Cortex of kidney (tissue), 1 donor: Measurements from ENCODE around the gene LSM2.
"Not testable (repeated sequence)": the region's sequence is repeated elsewhere in the genome, so short reads cannot be mapped to it uniquely, and the experiment has no call there.

Source experiments
- DNase-seq: peaks from one replicate; lab custom pipeline; 2025; lab: John Stamatoyannopoulos, UW

The LSM2 gene

GRCh38 chr6:31797588-31797987, 9.2 kb downstream of the LSM2 start:
- DNase-seq = no peak

DNA sequence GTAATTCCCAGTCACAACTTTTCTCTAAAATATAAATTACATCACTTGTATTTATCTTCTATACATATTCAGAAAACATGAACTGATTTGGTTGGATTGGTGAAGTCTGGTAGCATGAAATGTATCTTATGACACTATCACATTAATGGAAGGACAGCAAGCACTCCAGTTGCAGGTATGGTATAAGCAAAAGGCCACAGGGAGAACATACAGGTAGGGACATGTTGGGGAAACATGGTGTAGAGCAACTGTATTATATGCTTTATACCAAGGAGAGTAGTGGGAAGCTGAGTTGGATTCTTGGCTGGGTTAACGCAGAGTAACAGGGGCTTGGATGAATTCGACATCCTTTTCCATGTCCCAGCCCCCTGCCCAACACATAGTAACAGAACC, 9.8 kb downstream of the LSM2 start:
- DNase-seq = no peak

GRCh38 chr6:31795616-31796298, 11.0 kb downstream of the LSM2 start, which contains the start of gene VARS1:
Gene VARS1 (minus strand): TSS chr6:31795752. CDS start chr6:31795217, 535 bp downstream.
- DNase-seq = no peak

GRCh38 chr6:31794866-31795615, 11.7 kb downstream of the LSM2 start:
- no peak for DNase-seq

- DNase-seq = no peak
Measured at GRCh38 chr6:31794294-31794865, 12.4 kb downstream of the LSM2 start.

GRCh38 chr6:31793927-31794245, 12.9 kb downstream of the LSM2 start:
- not testable (repeated sequence) for DNase-seq

GRCh38 chr6:31792761-31793171, 14.0 kb downstream of the LSM2 start:
- no peak for DNase-seq

DNA sequence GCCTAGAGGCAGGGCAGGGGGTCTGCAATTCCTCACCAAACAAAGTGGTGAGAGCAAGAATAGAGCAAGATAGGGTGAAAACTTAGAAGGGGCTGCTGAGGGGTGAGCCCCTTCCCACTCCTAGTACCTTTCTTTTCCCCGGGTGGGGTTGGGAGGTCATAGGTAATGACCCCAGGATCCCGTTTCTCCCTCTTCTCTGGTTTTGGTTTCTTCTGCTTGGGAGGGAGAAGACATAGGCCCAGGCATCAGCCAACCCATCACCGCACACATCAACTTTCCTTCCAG, 14.7 kb downstream of the LSM2 start:
- no peak for DNase-seq

DNA sequence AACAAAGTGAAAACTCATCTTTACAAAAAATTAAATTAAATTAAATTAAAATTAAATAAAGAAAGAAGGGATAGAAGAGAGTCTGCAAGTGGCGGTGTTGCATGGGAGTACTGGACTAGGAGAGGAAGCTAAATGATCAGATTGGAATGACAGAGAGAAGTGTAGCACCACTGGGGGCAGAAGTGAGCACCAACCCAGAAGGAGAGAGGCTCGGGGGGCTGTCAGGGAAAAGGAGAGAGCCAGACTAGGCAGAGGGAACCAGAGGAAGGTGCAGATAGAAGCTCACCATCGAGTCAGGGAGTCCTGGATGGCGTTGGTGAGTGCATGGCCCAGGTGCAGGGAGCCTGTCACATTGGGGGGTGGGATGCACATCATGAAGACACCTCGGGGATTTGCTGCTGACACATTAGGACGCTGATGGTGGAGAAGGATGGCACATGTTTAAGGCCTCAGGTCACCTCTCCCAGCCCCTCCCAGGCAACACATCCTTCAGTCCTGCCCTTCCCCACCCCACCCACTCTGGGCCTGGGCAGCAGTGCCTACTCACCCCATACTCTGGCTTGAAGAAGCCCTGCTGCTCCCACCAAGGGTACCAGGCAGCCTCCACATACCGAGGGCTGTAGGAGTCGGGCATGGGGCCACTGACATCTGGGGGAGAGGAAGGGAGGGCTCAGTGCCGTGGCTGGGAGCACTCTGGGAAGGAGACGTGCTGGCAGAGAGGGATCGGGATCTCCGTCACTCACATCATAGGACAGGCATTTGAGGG, 15.3 kb downstream of the LSM2 start:
- DNase-seq = no peak

GRCh38 chr6:31785475-31785874, 21.3 kb downstream of the LSM2 start:
- no peak for DNase-seq

- DNase-seq = no peak
Measured at GRCh38 chr6:31784098-31784925, 22.5 kb downstream of the LSM2 start.

GRCh38 chr6:31782126-31782855, 24.5 kb downstream of the LSM2 start:
- DNase-seq = no peak

- DNase-seq = no peak
Measured at GRCh38 chr6:31781244-31782125, 25.3 kb downstream of the LSM2 start.

DNA sequence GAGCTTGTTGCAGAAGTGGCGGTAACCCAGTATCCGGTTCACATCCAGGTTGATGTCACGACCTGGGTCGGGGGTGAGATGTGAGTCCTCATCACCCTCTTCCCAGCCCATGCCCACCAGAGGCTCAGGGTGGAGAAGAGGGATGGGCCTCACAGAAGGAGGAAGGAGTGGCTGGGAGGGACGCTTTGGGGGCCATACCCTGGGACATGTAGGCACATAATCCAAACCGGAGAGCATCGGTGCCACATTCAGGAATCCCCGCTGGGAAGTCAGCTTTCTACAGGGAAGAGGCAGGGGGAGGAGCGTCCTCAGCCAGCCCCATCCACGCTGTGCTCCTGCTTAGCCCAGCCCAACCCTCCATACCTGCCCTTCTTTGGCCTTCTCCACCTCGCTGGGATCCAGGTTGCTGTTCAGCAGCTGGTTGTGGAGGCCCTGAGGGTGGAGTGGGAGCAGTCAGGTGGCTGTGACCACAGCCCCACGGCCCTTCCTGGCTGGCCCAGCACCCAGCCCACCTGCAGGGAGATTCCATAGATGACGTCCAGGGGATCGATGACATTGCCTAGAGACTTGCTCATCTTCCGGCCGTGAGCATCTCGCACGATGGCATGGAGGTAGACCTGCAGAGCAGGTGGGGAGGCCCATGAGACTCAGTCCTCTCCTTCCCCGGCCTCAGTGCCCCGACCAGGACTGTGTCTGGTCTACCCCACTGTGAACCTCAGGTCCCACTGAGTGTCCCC, 26.1 kb downstream of the LSM2 start:
- DNase-seq = no peak

DNA sequence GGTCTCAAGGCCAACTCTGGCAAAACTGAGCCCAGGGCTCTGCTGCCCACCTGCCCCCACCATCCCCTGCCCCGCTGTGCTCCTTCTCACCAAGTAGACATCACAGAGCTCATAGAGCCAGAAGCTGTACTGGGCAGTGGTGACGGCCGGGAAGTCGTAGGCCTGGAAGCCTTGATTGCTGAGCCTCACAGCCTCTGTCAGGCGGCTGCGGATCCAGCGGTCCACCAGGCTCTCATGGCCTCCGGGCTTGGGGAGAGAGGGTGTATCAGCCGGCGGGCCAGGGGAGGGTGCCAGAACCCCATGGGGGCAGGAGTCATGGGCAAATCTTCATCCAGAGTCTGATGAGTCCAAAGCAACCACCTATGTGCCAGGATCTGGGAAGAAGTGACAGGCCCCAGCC, 26.9 kb downstream of the LSM2 start:
- no peak for DNase-seq

DNA sequence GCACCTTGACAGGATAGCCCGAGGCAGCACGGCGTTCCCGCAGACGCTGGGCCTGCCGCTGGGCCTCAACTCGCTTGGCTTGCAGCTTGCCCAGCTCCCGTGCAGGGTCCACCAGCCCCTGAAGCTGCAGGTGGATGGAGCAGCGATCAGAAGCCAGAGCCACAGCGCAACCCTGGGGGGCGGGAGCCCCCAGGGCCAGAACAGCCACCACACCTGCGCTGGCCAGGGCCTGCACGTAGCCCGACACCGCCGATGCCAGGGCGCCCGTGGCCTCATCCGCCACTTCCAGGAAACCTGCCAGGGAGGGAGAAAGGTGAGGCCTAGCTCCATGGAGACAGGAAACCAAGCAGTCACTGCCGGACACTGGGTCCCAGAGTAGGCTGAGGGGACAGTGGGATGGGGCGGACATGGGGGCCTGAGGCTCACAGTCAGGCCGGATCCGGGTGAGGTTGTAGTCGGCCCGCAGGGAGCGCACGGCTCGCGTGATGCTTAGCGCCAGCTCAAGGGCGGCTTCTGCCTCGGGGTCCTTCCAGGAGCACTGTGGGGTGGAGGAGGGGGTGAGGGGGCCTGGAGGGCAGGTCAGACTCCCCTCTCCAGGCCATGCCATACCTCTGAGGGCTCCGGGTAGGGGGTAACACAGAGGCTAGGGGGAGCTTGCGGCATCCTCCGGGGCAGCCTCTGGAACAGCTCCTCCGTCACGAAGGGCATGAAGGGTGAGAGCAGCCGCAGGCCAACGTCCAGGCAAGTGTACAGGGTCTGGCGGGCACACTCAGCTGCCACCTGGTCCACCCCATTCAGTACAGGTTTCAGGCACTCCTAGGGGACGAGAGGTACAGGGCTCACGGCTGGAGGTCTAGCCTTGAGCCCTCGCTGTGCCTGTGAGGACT, 27.5 kb downstream of the LSM2 start:
- DNase-seq = no peak

DNA sequence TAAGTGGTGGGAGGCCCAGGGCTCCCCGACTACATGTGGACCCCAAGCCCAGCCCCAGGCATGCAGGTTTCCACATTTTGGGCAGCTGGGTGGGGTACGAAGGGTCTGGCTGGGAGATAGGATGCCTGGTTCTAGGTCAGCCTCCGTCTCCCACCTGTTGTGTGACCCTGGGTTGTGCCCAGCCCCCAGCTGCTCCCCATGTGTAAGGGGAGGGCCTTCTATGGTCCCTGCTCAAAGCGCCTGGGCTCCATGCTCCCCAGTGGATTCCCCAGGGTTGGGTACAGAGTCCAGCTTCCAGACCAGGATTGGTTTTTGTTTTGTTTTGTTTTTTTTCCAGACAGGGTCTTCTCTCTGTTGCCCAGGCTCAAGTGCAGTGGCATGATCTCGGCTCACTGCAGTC, 28.6 kb downstream of the LSM2 start:
- DNase-seq = no peak

DNA sequence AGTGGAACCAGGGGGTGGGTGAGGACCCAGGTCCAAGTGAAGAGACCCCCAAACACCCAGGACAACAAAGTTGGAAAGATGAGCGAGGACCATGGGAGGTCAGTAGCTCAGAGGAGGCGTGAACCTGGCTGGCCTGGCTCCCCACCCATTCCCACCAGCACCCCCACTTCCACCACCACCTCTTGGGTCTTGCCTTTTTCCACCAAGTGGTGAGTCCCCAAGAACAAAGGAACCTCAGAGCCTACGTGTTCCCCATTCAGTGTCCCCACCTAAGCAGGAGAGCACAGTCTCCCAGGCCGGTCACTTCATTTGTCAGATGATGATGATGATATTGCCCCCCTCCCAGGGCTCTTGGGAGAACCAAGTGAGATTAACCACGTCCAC, 29.1 kb downstream of the LSM2 start:
- DNase-seq = no peak
